MM.1S (cell line): Measurements from ENCODE around the gene TXNIP.

Source experiments
- DNase-seq: peaks from one replicate; pipeline ENCODE4 v3.0.0-alpha.2; 2015
- H2AFZ ChIP-seq: fragments of 300-600 bp; sonication (generic); 2 replicates; pipeline ENCODE4 v1.6.0; 2016; ENCODE audit warnings: antibody characterized with exemption, low read length
- H3F3A ChIP-seq: fragments of 300-600 bp; sonication (generic); 2 replicates; pipeline ENCODE4 v1.6.1; 2016; ENCODE audit warnings: mild to moderate bottlenecking, antibody characterized with exemption, low read length, moderate library complexity, mixed read lengths; ENCODE audit not compliant: insufficient read depth
- H3K27ac ChIP-seq: fragments of 300-600 bp; sonication (generic); 2 replicates; pipeline ENCODE4 v1.5.1; 2016; ENCODE audit warnings: mild to moderate bottlenecking, low read length
- H3K27me3 ChIP-seq: fragments of 300-600 bp; sonication (generic); replicated peaks from 2 replicates; pipeline ENCODE4 v1.6.0; 2016; ENCODE audit warnings: low read length; ENCODE audit not compliant: insufficient read depth
- H3K36me3 ChIP-seq: fragments of 300-600 bp; sonication (generic); replicated peaks from 2 replicates; pipeline ENCODE4 v1.6.1; 2016; ENCODE audit warnings: mild to moderate bottlenecking, low read length, mixed read lengths; ENCODE audit not compliant: insufficient read depth
- H3K4me1 ChIP-seq: fragments of 300-600 bp; sonication (generic); 2 replicates; pipeline ENCODE4 v1.6.1; 2016; ENCODE audit warnings: low read length, mixed read lengths
- H3K4me2 ChIP-seq: fragments of 300-600 bp; sonication (generic); 2 replicates; pipeline ENCODE4 v1.6.0; 2016; ENCODE audit warnings: low read depth, low read length
- H3K4me3 ChIP-seq: fragments of 300-600 bp; sonication (generic); 2 replicates; pipeline ENCODE4 v1.5.1; 2016; ENCODE audit warnings: low read length, mixed read lengths
- H3K79me2 ChIP-seq: fragments of 300-600 bp; sonication (generic); 2 replicates; pipeline ENCODE4 v1.6.1; 2016; ENCODE audit warnings: mixed run types, low read length, mixed read lengths
- H3K9ac ChIP-seq: fragments of 300-600 bp; sonication (generic); 2 replicates; pipeline ENCODE4 v1.6.1; 2016; ENCODE audit warnings: low read length, mixed read lengths
- H3K9me2 ChIP-seq: fragments of 300-600 bp; sonication (generic); replicated peaks from 2 replicates; pipeline ENCODE4 v1.6.1; 2016; ENCODE audit warnings: mild to moderate bottlenecking, low read length, mixed read lengths; ENCODE audit not compliant: insufficient read depth
- H3K9me3 ChIP-seq: fragments of 300-600 bp; sonication (generic); replicated peaks from 2 replicates; pipeline ENCODE4 v1.6.1; 2016; ENCODE audit warnings: mild to moderate bottlenecking, low read length, mixed read lengths; ENCODE audit not compliant: insufficient read depth
- H4K20me1 ChIP-seq: fragments of 300-600 bp; sonication (generic); 2 replicates; pipeline ENCODE4 v1.6.1; 2016; ENCODE audit warnings: mild to moderate bottlenecking, low read length, moderate library complexity, mixed read lengths; ENCODE audit not compliant: insufficient read depth
- EZH2 ChIP-seq: fragments of 300-600 bp; sonication (generic); optimal IDR thresholded peaks from 2 replicates; pipeline ENCODE3; 2017; ENCODE audit warnings: low read depth, mild to moderate bottlenecking, antibody characterized with exemption, low read length, mixed read lengths
- EZH2phosphoT487 ChIP-seq: fragments of 300-600 bp; sonication (generic); IDR thresholded peaks from 2 replicates; pipeline ENCODE4 v1.6.1; 2018; ENCODE audit warnings: antibody characterized with exemption, low read length
- TF ChIP-seq, protein P1 (sequence below): fragments of 300-600 bp; sonication (generic); IDR thresholded peaks from 2 replicates; pipeline ENCODE4 v1.5.1; 2016; ENCODE audit warnings: antibody characterized with exemption, low read length, mixed read lengths

Gene TXNIP

DNA sequence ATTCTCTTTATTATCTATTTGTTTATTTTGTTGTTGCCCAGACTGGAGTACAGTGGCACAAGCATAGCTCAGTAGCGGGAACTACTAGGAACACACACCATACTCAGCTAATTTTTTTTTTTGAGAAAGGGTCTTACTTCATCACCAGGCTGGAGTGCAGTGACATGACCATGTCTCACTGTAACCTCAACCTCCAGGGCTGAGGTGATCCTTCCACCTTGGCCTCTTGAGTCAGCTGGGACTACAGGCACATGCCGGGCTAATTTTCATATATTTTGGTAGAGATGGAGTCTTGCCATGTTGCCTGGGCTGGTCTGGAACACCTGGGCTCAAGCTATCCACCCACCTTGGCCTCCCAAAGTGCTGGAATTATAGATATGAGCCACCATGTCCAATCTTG lies 5.3 kb upstream of the TXNIP start:
- Histone ChIP-seq H3K4me1 (peaks cover 33% of the 10 kb centered on the region), H3F3A (peaks cover 37% of the 10 kb centered on the region), H3K9me3 (no peaks in the 10 kb centered on the region), H3K9ac (no peak overlapping the region), H3K79me2 (peaks cover 14% of the 10 kb centered on the region), H4K20me1 (no peaks in the 10 kb centered on the region), H3K27me3 (no peaks in the 10 kb centered on the region), H3K36me3 (no peaks in the 10 kb centered on the region), H3K9me2 (no peaks in the 10 kb centered on the region), H3K27ac (no peak overlapping the region), H2AFZ (no peak overlapping the region), H3K4me3 (no peak overlapping the region), H3K4me2 (no peak overlapping the region)
- peak; percentile 1 for DNase-seq
- TF ChIP-seq, protein P1, sequence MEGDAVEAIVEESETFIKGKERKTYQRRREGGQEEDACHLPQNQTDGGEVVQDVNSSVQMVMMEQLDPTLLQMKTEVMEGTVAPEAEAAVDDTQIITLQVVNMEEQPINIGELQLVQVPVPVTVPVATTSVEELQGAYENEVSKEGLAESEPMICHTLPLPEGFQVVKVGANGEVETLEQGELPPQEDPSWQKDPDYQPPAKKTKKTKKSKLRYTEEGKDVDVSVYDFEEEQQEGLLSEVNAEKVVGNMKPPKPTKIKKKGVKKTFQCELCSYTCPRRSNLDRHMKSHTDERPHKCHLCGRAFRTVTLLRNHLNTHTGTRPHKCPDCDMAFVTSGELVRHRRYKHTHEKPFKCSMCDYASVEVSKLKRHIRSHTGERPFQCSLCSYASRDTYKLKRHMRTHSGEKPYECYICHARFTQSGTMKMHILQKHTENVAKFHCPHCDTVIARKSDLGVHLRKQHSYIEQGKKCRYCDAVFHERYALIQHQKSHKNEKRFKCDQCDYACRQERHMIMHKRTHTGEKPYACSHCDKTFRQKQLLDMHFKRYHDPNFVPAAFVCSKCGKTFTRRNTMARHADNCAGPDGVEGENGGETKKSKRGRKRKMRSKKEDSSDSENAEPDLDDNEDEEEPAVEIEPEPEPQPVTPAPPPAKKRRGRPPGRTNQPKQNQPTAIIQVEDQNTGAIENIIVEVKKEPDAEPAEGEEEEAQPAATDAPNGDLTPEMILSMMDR = no peak
- TF ChIP-seq EZH2 = no peak
- no peak for TF ChIP-seq EZH2phosphoT487

DNA sequence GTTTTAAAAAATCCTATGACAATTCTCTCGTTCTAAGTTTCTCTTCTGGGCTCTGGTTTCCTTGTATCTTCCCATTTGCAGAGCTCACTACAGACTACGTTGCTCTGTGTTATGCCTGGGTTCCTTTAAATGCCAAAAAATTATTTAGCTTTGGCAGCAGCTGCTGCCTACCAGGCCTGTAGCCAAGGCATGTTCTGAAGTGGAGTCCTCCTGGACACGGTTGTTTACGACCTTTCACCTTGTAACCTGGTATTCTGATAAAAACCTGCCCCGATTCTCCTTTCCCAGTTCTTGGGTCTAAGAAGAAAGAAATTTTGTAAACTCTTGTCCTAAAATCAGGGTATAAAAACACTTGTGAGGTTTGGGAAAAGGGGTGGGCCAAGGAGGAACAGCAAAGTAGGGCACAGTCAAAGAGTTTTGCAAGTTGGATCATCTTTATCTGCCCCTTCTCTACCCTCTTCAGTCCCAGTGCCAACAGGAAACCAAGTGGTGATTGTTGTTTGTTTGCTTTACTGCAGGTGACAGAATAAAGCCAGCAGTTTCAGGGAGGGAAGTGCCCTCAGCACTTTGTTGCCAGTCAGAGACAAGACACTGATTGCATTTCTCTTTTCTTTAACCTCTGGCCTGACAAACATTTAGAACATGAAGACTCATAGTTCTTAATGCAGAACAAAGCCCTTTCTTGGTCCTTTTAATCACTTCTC lies 3.1 kb upstream of the TXNIP start:
- Histone ChIP-seq H3K27ac (peak overlapping the region; percentile 89), H3K9me3 (no peaks in the 10 kb centered on the region), H3K27me3 (no peaks in the 10 kb centered on the region), H3K9me2 (no peaks in the 10 kb centered on the region), H3K4me1 (peaks cover 30% of the 10 kb centered on the region), H4K20me1 (peaks cover 10% of the 10 kb centered on the region; the same call in 1 of the 2 replicates), H3K9ac (peak overlapping the region; percentile 57), H3K4me2 (peak overlapping the region; percentile 89), H3K36me3 (peaks cover 8% of the 10 kb centered on the region), H2AFZ (peak overlapping the region; percentile 44), H3K4me3 (peak overlapping the region; percentile 22), H3K79me2 (peaks cover 36% of the 10 kb centered on the region), H3F3A (peaks cover 58% of the 10 kb centered on the region)
- TF ChIP-seq, protein P1 = no peak
- TF ChIP-seq EZH2phosphoT487 (no peak), EZH2 (no peak)
- peak; percentile 90 for DNase-seq

DNA sequence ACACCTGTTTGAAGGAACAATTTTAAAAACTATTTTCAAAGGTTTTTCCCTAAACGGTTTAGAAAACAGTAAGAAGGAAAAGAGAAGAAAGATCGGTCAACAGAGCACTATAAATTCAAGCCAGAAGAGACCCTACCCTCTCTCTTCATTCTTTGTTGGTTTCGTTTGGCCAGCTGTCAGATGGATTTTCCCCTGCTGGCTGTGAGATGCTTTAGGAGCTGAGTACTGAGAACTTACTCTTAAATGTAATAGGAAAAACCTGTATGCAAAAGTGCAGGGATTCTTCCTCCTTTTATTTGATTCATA lies 1.3 kb upstream of the TXNIP start:
- Histone ChIP-seq H3K9me2 (no peaks in the 10 kb centered on the region), H2AFZ (no peak overlapping the region), H3K79me2 (peaks cover 49% of the 10 kb centered on the region), H4K20me1 (peaks cover 18% of the 10 kb centered on the region; the same call in 1 of the 2 replicates), H3K27me3 (no peaks in the 10 kb centered on the region), H3F3A (peaks cover 76% of the 10 kb centered on the region), H3K9ac (peak overlapping the region; percentile 79), H3K4me3 (peak overlapping the region; percentile 85), H3K4me1 (peaks cover 47% of the 10 kb centered on the region), H3K36me3 (peaks cover 23% of the 10 kb centered on the region), H3K27ac (peak overlapping the region; percentile 89), H3K9me3 (no peaks in the 10 kb centered on the region), H3K4me2 (peak overlapping the region; percentile 89)
- DNase-seq = peak; percentile 55
- TF ChIP-seq, protein P1 = no peak; the same call in 1 of the 2 replicates
- TF ChIP-seq EZH2phosphoT487 = no peak
- no peak for TF ChIP-seq EZH2
